Thyroid gland (tissue), 4 donors: ENCODE results near the gene MAPRE3.

ENCODE experiments used
- POLR2A ChIP-seq, 2 donors: fragments of 450-650 bp; IDR thresholded peaks; one replicate each; pipeline ENCODE4 v1.6.1; 2017; ENCODE audit warnings: antibody characterized with exemption in 2 of 2, mild to moderate bottlenecking in 2 of 2, moderate library complexity in 1 of 2
- TF ChIP-seq, protein P1 (sequence below), 6 experiments: fragments of 200-600 bp in 3 of 6; fragments of 450-650 bp in 3 of 6; sonication (generic) in 3 of 6; IDR thresholded peaks; one replicate each; pipeline ENCODE4 v1.5.1; 2016 to 2019; ENCODE audit warnings: antibody characterized with exemption in 6 of 6, mild to moderate bottlenecking in 2 of 6, inconsistent platforms in 1 of 6, moderate library complexity in 1 of 6

DNA sequence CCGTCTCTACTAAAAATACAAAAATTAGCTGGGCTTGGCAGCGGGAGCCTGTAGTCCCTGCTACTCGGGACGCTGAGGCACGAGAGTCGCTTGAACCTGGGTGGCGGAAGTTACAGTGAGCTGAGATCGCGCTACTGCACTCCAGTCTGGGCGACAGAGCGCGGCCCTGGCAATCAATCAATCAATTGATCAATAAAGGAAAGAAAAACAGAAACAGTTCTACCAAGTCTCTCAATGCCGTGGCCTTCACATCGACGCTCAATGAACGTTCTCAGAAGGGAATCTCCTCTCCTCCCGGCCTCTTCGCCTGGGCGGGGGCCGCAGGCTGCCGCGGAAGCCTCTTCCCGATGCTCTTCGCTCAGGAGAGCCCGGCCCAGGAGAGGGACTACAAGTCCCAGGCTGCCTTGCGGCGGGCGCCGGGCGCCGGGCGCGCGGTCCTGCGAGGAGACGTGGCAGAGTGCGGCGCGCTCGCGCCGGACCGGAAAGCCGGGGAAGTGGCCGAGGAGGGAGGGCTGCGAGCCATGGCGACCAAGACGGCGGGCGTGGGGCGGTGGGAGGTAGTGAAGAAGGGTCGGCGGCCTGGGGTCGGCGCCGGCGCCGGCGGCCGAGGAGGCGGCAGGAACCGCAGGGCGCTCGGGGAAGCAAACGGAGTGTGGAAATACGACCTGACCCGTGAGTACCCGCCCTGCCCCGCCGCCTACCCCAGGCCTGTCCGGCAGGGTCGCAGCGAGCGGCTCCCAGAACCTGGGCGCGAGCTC lies 62.2 kb downstream of the MAPRE3 start, which contains the start of gene TMEM214:
- peak in 1 of 2 donors; percentile 80 for TF ChIP-seq POLR2A (IDR thresholded peaks at IDR 0.05)
- TF ChIP-seq, protein P1, sequence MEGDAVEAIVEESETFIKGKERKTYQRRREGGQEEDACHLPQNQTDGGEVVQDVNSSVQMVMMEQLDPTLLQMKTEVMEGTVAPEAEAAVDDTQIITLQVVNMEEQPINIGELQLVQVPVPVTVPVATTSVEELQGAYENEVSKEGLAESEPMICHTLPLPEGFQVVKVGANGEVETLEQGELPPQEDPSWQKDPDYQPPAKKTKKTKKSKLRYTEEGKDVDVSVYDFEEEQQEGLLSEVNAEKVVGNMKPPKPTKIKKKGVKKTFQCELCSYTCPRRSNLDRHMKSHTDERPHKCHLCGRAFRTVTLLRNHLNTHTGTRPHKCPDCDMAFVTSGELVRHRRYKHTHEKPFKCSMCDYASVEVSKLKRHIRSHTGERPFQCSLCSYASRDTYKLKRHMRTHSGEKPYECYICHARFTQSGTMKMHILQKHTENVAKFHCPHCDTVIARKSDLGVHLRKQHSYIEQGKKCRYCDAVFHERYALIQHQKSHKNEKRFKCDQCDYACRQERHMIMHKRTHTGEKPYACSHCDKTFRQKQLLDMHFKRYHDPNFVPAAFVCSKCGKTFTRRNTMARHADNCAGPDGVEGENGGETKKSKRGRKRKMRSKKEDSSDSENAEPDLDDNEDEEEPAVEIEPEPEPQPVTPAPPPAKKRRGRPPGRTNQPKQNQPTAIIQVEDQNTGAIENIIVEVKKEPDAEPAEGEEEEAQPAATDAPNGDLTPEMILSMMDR (IDR thresholded peaks at IDR 0.05), result peak in 1 of 6 experiments; percentile 11
